ENCODE results near the gene BMP8A.
"Not testable (repeated sequence)": the region's sequence is repeated elsewhere in the genome, so short reads cannot be mapped to it uniquely, and the experiment has no call there.

BMP8A gene

GRCh38 chr1:39474810-39475209 lies 16.6 kb upstream of the BMP8A start:
- Histone ChIP-seq H3K23ac (ENCODE audit: low read length) (no peak overlapping the region), H3K4me3 (ENCODE audit: low read length) (no peak overlapping the region), H4K8ac (ENCODE audit: low read depth, low read length) (no peak overlapping the region), H3K18ac (ENCODE audit: low read length) (no peak overlapping the region), H3K79me2 (ENCODE audit: control insufficient read depth, insufficient read depth, low read length) (no peaks in the 10 kb centered on the region), H4K5ac (ENCODE audit: low read length) (no peak overlapping the region), H2AK5ac (ENCODE audit: low read length) (no peak overlapping the region), H3K4me1 (ENCODE audit: control insufficient read depth, low read depth, low read length) (no peaks in the 10 kb centered on the region), H2BK120ac (ENCODE audit: low read depth, low read length) (no peak overlapping the region), H3K4ac (ENCODE audit: low read depth, low read length) (no peak overlapping the region), H2BK15ac (replicated peaks; ENCODE audit: low read depth) (no peak overlapping the region), H3K9ac (ENCODE audit: low read length) (no peak overlapping the region), H3K56ac (ENCODE audit: low read length) (no peak overlapping the region), H3K27ac (ENCODE audit: low read depth, low read length) (no peak overlapping the region), H3K79me1 (ENCODE audit: low read length) (no peaks in the 10 kb centered on the region), H3K36me3 (ENCODE audit: control insufficient read depth, insufficient read depth, low read length) (peaks cover 13% of the 10 kb centered on the region), H3K4me2 (ENCODE audit: low read length) (no peak overlapping the region), H2BK5ac (ENCODE audit: low read length) (no peak overlapping the region), H3K27me3 (ENCODE audit: insufficient read depth, low read length, poor library complexity) (no peaks in the 10 kb centered on the region)
- no peak for DNase-seq
- WGBS (ENCODE audit: extremely low coverage, insufficient coverage, low lambda C conversion rate): no CpG with 5 or more reads among the region's 4 CpGs

GRCh38 chr1:39475551-39475950 lies 15.9 kb upstream of the BMP8A start:
- not testable (repeated sequence) for DNase-seq; H3K23ac ChIP-seq (ENCODE audit: low read length); H3K79me2 ChIP-seq (ENCODE audit: control insufficient read depth, insufficient read depth, low read length); H3K79me1 ChIP-seq (ENCODE audit: low read length); H3K27me3 ChIP-seq (ENCODE audit: insufficient read depth, low read length, poor library complexity); H4K8ac ChIP-seq (ENCODE audit: low read depth, low read length); H3K27ac ChIP-seq (ENCODE audit: low read depth, low read length); H3K4ac ChIP-seq (ENCODE audit: low read depth, low read length); H2BK15ac ChIP-seq (replicated peaks; ENCODE audit: low read depth); H4K5ac ChIP-seq (ENCODE audit: low read length); H3K4me2 ChIP-seq (ENCODE audit: low read length); H2BK120ac ChIP-seq (ENCODE audit: low read depth, low read length); H2AK5ac ChIP-seq (ENCODE audit: low read length); H2BK5ac ChIP-seq (ENCODE audit: low read length); H3K4me1 ChIP-seq (ENCODE audit: control insufficient read depth, low read depth, low read length); H3K4me3 ChIP-seq (ENCODE audit: low read length); H3K18ac ChIP-seq (ENCODE audit: low read length); H3K56ac ChIP-seq (ENCODE audit: low read length); H3K9ac ChIP-seq (ENCODE audit: low read length)
- H3K36me3 ChIP-seq (ENCODE audit: control insufficient read depth, insufficient read depth, low read length): peaks cover 14% of the 10 kb centered on the region
- WGBS (ENCODE audit: extremely low coverage, insufficient coverage, low lambda C conversion rate): no CpG with 5 or more reads among the region's 1 CpG

GRCh38 chr1:39478126-39478915 lies 13.1 kb upstream of the BMP8A start:
- peaks cover 10% of the 10 kb centered on the region for H3K36me3 ChIP-seq (ENCODE audit: control insufficient read depth, insufficient read depth, low read length)
- H2BK120ac ChIP-seq (ENCODE audit: low read depth, low read length): no peak overlapping the region
- no peaks in the 10 kb centered on the region for H3K4me1 ChIP-seq (ENCODE audit: control insufficient read depth, low read depth, low read length)
- H3K23ac ChIP-seq (ENCODE audit: low read length): no peak overlapping the region
- H2BK15ac ChIP-seq (replicated peaks; ENCODE audit: low read depth): no peak overlapping the region
- H3K18ac ChIP-seq (ENCODE audit: low read length): no peak overlapping the region
- H2BK5ac ChIP-seq (ENCODE audit: low read length): no peak overlapping the region
- no peak overlapping the region for H4K8ac ChIP-seq (ENCODE audit: low read depth, low read length)
- no peak overlapping the region for H3K9ac ChIP-seq (ENCODE audit: low read length)
- no peaks in the 10 kb centered on the region for H3K79me1 ChIP-seq (ENCODE audit: low read length)
- no peak overlapping the region for H3K4ac ChIP-seq (ENCODE audit: low read depth, low read length)
- H3K79me2 ChIP-seq (ENCODE audit: control insufficient read depth, insufficient read depth, low read length): no peaks in the 10 kb centered on the region
- no peak overlapping the region for H2AK5ac ChIP-seq (ENCODE audit: low read length)
- no peak overlapping the region for H3K56ac ChIP-seq (ENCODE audit: low read length)
- no peak overlapping the region for H3K27ac ChIP-seq (ENCODE audit: low read depth, low read length)
- H3K27me3 ChIP-seq (ENCODE audit: insufficient read depth, low read length, poor library complexity): no peaks in the 10 kb centered on the region
- DNase-seq: no peak
- WGBS (ENCODE audit: extremely low coverage, insufficient coverage, low lambda C conversion rate): no CpG with 5 or more reads among the region's 5 CpGs
- H3K4me2 ChIP-seq (ENCODE audit: low read length): no peak overlapping the region
- no peak overlapping the region for H3K4me3 ChIP-seq (ENCODE audit: low read length)
- H4K5ac ChIP-seq (ENCODE audit: low read length): no peak overlapping the region

- Histone ChIP-seq H4K5ac (ENCODE audit: low read length) (no peak overlapping the region), H3K23ac (ENCODE audit: low read length) (no peak overlapping the region), H3K27me3 (ENCODE audit: insufficient read depth, low read length, poor library complexity) (no peaks in the 10 kb centered on the region), H3K18ac (ENCODE audit: low read length) (no peak overlapping the region), H3K4me1 (ENCODE audit: control insufficient read depth, low read depth, low read length) (no peaks in the 10 kb centered on the region), H3K56ac (ENCODE audit: low read length) (no peak overlapping the region), H2BK5ac (ENCODE audit: low read length) (no peak overlapping the region), H3K4me2 (ENCODE audit: low read length) (no peak overlapping the region), H3K27ac (ENCODE audit: low read depth, low read length) (no peak overlapping the region), H2AK5ac (ENCODE audit: low read length) (no peak overlapping the region), H3K9ac (ENCODE audit: low read length) (no peak overlapping the region), H3K4me3 (ENCODE audit: low read length) (no peak overlapping the region), H2BK15ac (replicated peaks; ENCODE audit: low read depth) (no peak overlapping the region), H2BK120ac (ENCODE audit: low read depth, low read length) (no peak overlapping the region), H3K36me3 (ENCODE audit: control insufficient read depth, insufficient read depth, low read length) (peaks cover 19% of the 10 kb centered on the region), H3K4ac (ENCODE audit: low read depth, low read length) (no peak overlapping the region), H3K79me1 (ENCODE audit: low read length) (no peaks in the 10 kb centered on the region), H3K79me2 (ENCODE audit: control insufficient read depth, insufficient read depth, low read length) (no peaks in the 10 kb centered on the region), H4K8ac (ENCODE audit: low read depth, low read length) (no peak overlapping the region)
- whole genome bisulfite sequencing (ENCODE audit: extremely low coverage, insufficient coverage, low lambda C conversion rate): no CpG with 5 or more reads among the region's 6 CpGs
- no peak for DNase-seq
These were observed 10.1 kb upstream of the BMP8A start for GRCh38 chr1:39481289-39481688.

- H3K9ac ChIP-seq (ENCODE audit: low read length): no peak overlapping the region
- no peaks in the 10 kb centered on the region for H3K79me1 ChIP-seq (ENCODE audit: low read length)
- no peak overlapping the region for H2BK120ac ChIP-seq (ENCODE audit: low read depth, low read length)
- no peak overlapping the region for H2AK5ac ChIP-seq (ENCODE audit: low read length)
- H3K4me1 ChIP-seq (ENCODE audit: control insufficient read depth, low read depth, low read length): no peaks in the 10 kb centered on the region
- WGBS (ENCODE audit: extremely low coverage, insufficient coverage, low lambda C conversion rate): no CpG with 5 or more reads among the region's 1 CpG
- H3K56ac ChIP-seq (ENCODE audit: low read length): no peak overlapping the region
- H3K18ac ChIP-seq (ENCODE audit: low read length): no peak overlapping the region
- H3K23ac ChIP-seq (ENCODE audit: low read length): no peak overlapping the region
- H2BK5ac ChIP-seq (ENCODE audit: low read length): no peak overlapping the region
- no peak overlapping the region for H3K4me2 ChIP-seq (ENCODE audit: low read length)
- H3K4me3 ChIP-seq (ENCODE audit: low read length): no peak overlapping the region
- H3K36me3 ChIP-seq (ENCODE audit: control insufficient read depth, insufficient read depth, low read length): peaks cover 23% of the 10 kb centered on the region
- no peak overlapping the region for H2BK15ac ChIP-seq (replicated peaks; ENCODE audit: low read depth)
- H4K5ac ChIP-seq (ENCODE audit: low read length): no peak overlapping the region
- H4K8ac ChIP-seq (ENCODE audit: low read depth, low read length): no peak overlapping the region
- H3K79me2 ChIP-seq (ENCODE audit: control insufficient read depth, insufficient read depth, low read length): no peaks in the 10 kb centered on the region
- no peaks in the 10 kb centered on the region for H3K27me3 ChIP-seq (ENCODE audit: insufficient read depth, low read length, poor library complexity)
- no peak overlapping the region for H3K27ac ChIP-seq (ENCODE audit: low read depth, low read length)
- H3K4ac ChIP-seq (ENCODE audit: low read depth, low read length): no peak overlapping the region
- no peak for DNase-seq
These were observed 8.2 kb upstream of the BMP8A start for GRCh38 chr1:39483276-39483675.

- no peak for DNase-seq
- Histone ChIP-seq H3K79me1 (ENCODE audit: low read length) (no peaks in the 10 kb centered on the region), H3K4me3 (ENCODE audit: low read length) (no peak overlapping the region), H4K5ac (ENCODE audit: low read length) (no peak overlapping the region), H3K79me2 (ENCODE audit: control insufficient read depth, insufficient read depth, low read length) (no peaks in the 10 kb centered on the region), H2BK120ac (ENCODE audit: low read depth, low read length) (no peak overlapping the region), H2BK5ac (ENCODE audit: low read length) (no peak overlapping the region), H3K4me1 (ENCODE audit: control insufficient read depth, low read depth, low read length) (no peaks in the 10 kb centered on the region), H3K9ac (ENCODE audit: low read length) (no peak overlapping the region), H3K4me2 (ENCODE audit: low read length) (no peak overlapping the region), H3K56ac (ENCODE audit: low read length) (no peak overlapping the region), H2AK5ac (ENCODE audit: low read length) (no peak overlapping the region), H3K23ac (ENCODE audit: low read length) (no peak overlapping the region), H2BK15ac (replicated peaks; ENCODE audit: low read depth) (no peak overlapping the region), H3K27me3 (ENCODE audit: insufficient read depth, low read length, poor library complexity) (no peaks in the 10 kb centered on the region), H3K4ac (ENCODE audit: low read depth, low read length) (no peak overlapping the region), H3K36me3 (ENCODE audit: control insufficient read depth, insufficient read depth, low read length) (peaks cover 21% of the 10 kb centered on the region), H3K27ac (ENCODE audit: low read depth, low read length) (no peak overlapping the region), H4K8ac (ENCODE audit: low read depth, low read length) (no peak overlapping the region), H3K18ac (ENCODE audit: low read length) (no peak overlapping the region)
- no CpG with 5 or more reads among the region's 7 CpGs for WGBS (ENCODE audit: extremely low coverage, insufficient coverage, low lambda C conversion rate)
These were observed 6.9 kb upstream of the BMP8A start for GRCh38 chr1:39484564-39484963.

Measured in mesendoderm (in vitro differentiated cells).